ENCODE measurements around the gene TSPYL2. TPM values are rescaled to one million over a fixed set of nuclear protein-coding genes. Genes with fewer than 3 reads are reported as not detected.
A peak's percentile ranks its signal among the peaks of the same experiment; 100 is the strongest.

The TSPYL2 gene
- total RNA-seq, 2 donors from 2014 or later, result 39.9 to 44.0 TPM

DNA sequence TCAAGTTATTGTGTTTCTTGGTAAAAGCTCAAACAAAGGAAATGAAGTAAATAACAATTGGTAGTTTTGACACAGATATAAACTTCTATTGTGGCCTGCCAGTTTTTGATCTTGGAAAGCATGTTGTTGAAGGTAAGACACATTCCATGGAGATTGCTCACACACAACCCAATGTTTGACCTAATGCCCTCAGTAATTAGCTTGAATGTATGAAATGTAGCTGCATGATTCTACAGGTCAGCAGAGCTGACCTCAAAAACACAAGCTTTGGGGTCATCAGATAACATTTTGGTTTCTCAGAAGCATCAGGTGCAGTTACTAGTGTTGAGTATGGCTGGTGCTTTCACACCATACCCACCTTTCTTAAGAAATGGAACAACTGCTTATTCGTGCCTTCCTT lies 17.1 kb upstream of the TSPYL2 start:
- H3K4me1 ChIP-seq, result no peaks in the 10 kb centered on the region
- no peak for DNase-seq (ENCODE audit: low spot score)
- no peaks in the 10 kb centered on the region for H3K36me3 ChIP-seq
- no peak overlapping the region for H3K27ac ChIP-seq
- TF ChIP-seq, protein P1, sequence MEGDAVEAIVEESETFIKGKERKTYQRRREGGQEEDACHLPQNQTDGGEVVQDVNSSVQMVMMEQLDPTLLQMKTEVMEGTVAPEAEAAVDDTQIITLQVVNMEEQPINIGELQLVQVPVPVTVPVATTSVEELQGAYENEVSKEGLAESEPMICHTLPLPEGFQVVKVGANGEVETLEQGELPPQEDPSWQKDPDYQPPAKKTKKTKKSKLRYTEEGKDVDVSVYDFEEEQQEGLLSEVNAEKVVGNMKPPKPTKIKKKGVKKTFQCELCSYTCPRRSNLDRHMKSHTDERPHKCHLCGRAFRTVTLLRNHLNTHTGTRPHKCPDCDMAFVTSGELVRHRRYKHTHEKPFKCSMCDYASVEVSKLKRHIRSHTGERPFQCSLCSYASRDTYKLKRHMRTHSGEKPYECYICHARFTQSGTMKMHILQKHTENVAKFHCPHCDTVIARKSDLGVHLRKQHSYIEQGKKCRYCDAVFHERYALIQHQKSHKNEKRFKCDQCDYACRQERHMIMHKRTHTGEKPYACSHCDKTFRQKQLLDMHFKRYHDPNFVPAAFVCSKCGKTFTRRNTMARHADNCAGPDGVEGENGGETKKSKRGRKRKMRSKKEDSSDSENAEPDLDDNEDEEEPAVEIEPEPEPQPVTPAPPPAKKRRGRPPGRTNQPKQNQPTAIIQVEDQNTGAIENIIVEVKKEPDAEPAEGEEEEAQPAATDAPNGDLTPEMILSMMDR (IDR thresholded peaks at IDR 0.05), result no peak
- no peak overlapping the region for H3K4me3 ChIP-seq
- H3K27me3 ChIP-seq, result no peaks in the 10 kb centered on the region
- no peaks in the 10 kb centered on the region for H3K9me3 ChIP-seq

DNA sequence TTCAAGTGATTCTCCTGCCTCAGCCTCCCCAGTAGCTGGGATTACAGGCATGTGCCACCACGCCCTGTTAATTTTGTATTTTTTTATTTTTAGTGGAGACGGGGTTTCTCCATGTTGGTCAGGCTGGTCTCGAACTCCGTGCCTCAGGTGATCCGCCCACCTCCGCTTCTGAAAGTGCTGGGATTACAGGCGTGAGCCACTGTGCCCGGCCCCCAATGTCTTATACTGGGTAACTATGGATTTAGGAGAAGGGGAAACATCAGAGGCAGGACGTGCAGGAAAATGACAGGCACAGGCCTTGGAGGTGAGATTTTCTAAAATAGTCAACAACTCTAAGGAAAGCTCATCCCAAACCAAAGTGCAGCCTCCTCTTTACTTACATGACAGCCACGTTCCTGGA lies 11.1 kb upstream of the TSPYL2 start:
- peak; percentile 54 for DNase-seq (ENCODE audit: low spot score)
- TF ChIP-seq, protein P1 (IDR thresholded peaks at IDR 0.05), result no peak
- H3K4me3 ChIP-seq, result no peak overlapping the region
- H3K36me3 ChIP-seq, result no peaks in the 10 kb centered on the region
- no peak overlapping the region for H3K27ac ChIP-seq
- no peaks in the 10 kb centered on the region for H3K4me1 ChIP-seq
- no peaks in the 10 kb centered on the region for H3K9me3 ChIP-seq
- H3K27me3 ChIP-seq, result no peaks in the 10 kb centered on the region

DNA sequence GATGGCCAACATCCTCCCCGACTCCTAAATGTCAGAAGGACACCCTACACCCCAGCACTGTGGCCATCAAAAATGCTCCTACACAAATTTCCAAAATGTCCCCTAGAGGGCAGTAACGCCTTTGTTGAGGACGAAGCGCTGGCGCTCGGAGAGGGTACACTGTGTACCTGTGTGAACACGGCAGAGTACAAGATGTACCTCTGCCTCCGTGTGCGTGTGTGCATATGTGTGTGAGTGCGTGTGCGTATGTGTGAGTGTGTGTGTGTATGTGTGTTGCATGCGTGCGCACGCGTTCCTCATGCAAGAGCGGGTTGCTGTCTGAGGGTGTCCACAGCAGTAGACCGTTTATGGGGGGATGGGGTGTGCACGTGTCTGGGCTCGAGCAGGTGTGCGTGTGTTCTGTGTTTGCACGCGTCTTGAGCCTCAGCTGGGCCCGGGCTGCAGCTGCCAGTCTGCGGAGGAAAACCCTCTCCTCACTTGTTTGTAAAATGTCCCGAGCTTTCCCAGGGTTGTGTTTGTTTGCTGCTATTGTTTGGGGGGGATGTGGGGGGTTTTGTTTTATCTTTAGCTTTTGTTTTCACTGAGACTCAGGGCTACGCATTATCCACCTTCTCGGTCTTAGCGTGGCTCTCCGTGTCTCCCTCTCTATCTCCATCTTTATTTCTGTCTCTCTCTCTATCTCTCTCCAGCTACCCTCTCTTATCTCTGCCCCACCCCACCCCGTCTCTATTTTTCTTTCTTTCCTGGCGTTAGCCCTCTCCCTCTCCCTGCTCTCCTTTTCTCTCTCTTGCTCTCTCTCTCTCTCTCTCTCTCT lies 10.4 kb upstream of the TSPYL2 start:
- Histone ChIP-seq H3K4me3 (peak overlapping the region; percentile 5 to 38), H3K9me3 (no peaks in the 10 kb centered on the region), H3K4me1 (no peaks in the 10 kb centered on the region), H3K27me3 (no peaks in the 10 kb centered on the region), H3K27ac (peak overlapping the region; percentile 68 to 78), H3K36me3 (no peaks in the 10 kb centered on the region)
- peak; percentile 87 for DNase-seq (ENCODE audit: low spot score)
- TF ChIP-seq, protein P1 (IDR thresholded peaks at IDR 0.05), result peak; percentile 41 to 77

DNA sequence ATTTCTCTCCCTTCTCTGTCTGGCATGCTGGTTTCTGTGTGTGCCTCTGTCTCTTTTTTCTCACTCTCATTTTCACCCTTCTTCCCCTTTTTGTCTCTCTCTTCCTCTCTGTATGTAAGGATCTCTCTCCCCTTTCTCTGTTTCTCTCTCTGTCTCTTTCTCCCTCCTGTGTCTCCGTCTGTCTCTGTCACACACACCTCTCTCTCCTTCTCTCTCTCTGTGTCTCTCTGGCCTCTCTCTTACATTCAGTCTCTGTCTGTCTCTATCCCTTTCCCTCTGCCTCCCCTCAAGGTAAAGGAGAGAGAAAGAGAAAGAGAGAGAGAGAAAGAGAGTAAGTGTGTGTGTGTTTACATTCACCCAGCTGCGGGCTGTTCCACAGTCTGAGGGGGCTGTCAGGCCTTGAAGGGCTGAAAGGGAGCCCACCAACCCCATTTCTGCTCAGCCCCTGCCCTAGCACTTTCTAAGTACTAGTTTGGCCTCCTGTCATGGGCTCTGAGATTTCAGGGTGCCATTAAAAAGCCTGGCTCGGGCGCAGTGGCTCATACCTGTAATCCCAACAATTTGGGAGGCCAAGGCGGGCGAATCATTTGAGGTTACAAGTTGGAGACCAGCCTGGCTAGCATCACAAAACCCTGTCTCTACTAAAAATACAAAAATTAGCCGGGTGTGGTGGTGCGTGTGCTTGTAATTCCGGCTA lies 9.6 kb upstream of the TSPYL2 start:
- Histone ChIP-seq H3K27me3 (no peaks in the 10 kb centered on the region), H3K9me3 (no peaks in the 10 kb centered on the region), H3K4me3 (peak overlapping the region in 1 of 2 donors; percentile 38), H3K27ac (peak overlapping the region; percentile 68 to 78), H3K36me3 (no peaks in the 10 kb centered on the region), H3K4me1 (no peaks in the 10 kb centered on the region)
- TF ChIP-seq, protein P1 (IDR thresholded peaks at IDR 0.05), result no peak
- no peak for DNase-seq (ENCODE audit: low spot score)

DNA sequence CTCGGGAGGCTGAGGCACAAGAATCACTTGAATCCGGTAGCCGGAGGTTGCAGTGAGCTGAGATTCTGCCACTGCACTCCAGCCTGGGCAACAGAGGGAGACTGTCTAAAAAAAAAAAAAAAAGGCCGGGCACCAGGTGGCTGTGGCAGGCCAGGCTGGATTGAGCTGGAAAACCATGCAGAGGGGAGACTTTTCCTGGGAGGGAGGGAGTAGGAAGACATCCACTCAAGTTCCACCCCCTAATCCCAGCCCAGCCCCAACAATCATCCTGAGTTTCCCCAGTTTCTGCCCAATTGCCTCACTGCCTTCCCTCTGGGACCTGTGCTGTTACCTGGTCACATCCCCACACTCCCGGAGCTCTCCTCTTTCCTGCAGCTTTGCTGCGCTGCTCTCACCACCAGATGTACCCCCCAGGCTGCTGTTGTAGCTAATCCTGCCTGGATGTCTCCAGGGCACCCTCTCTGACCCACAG lies 9.0 kb upstream of the TSPYL2 start:
- no peak overlapping the region for H3K4me3 ChIP-seq
- no peaks in the 10 kb centered on the region for H3K4me1 ChIP-seq
- DNase-seq (ENCODE audit: low spot score), result no peak
- H3K27ac ChIP-seq, result peak overlapping the region; percentile 68 to 78
- H3K9me3 ChIP-seq, result no peaks in the 10 kb centered on the region
- TF ChIP-seq, protein P1 (IDR thresholded peaks at IDR 0.05), result no peak
- H3K36me3 ChIP-seq, result no peaks in the 10 kb centered on the region
- no peaks in the 10 kb centered on the region for H3K27me3 ChIP-seq
